ENCODE results near the gene PCBP3.

The PCBP3 gene

GRCh38 chr21:45914321-45914845, 270.9 kb downstream of the PCBP3 start:
- no peak for DNase-seq (ENCODE audit: low read depth)
- TF ChIP-seq CTCF (conservative IDR thresholded peaks at IDR 0.05; ENCODE audit: low read depth, low read length): no peak
- no peak overlapping the region for H3K4me3 ChIP-seq (ENCODE audit: low read length)

GRCh38 chr21:45916011-45916840, 272.7 kb downstream of the PCBP3 start:
- DNase-seq (ENCODE audit: low read depth): no peak
- no peak for TF ChIP-seq CTCF (conservative IDR thresholded peaks at IDR 0.05; ENCODE audit: low read depth, low read length)
- no peak overlapping the region for H3K4me3 ChIP-seq (ENCODE audit: low read length)

- TF ChIP-seq CTCF (conservative IDR thresholded peaks at IDR 0.05; ENCODE audit: low read depth, low read length): no peak
- H3K4me3 ChIP-seq (ENCODE audit: low read length): no peak overlapping the region
- DNase-seq (ENCODE audit: low read depth): no peak
Measured at GRCh38 chr21:45917241-45917640, 273.7 kb downstream of the PCBP3 start.

- H3K4me3 ChIP-seq (ENCODE audit: low read length): no peak overlapping the region
- no peak for TF ChIP-seq CTCF (conservative IDR thresholded peaks at IDR 0.05; ENCODE audit: low read depth, low read length)
- no peak for DNase-seq (ENCODE audit: low read depth)
Measured at GRCh38 chr21:45918011-45918410, 274.5 kb downstream of the PCBP3 start.

- no peak for TF ChIP-seq CTCF (conservative IDR thresholded peaks at IDR 0.05; ENCODE audit: low read depth, low read length)
- DNase-seq (ENCODE audit: low read depth): no peak
Measured at GRCh38 chr21:45918835-45919447, 275.4 kb downstream of the PCBP3 start.

GRCh38 chr21:45919593-45919992, 276.1 kb downstream of the PCBP3 start:
- no peak for DNase-seq (ENCODE audit: low read depth)
- H3K4me3 ChIP-seq (ENCODE audit: low read length): no peak overlapping the region
- no peak for TF ChIP-seq CTCF (conservative IDR thresholded peaks at IDR 0.05; ENCODE audit: low read depth, low read length)

More at GRCh38 chr21:45918835-45919447, 275.4 kb downstream of the PCBP3 start:
- no peak overlapping the region for H3K4me3 ChIP-seq (ENCODE audit: low read length)

All from retinal pigment epithelial cell (primary cell).